Measurements from ENCODE around the gene ZNF175. TPM values are rescaled to one million over a fixed set of nuclear protein-coding genes. Genes with fewer than 3 reads are reported as not detected.

The ZNF175 gene
- total and polyA plus RNA-seq, 9 of the 15 experiments (the other 6 are each of a cell fraction or from before 2014, with no cell fraction given): 3.7 to 37.9 (median 14.0) TPM

DNA sequence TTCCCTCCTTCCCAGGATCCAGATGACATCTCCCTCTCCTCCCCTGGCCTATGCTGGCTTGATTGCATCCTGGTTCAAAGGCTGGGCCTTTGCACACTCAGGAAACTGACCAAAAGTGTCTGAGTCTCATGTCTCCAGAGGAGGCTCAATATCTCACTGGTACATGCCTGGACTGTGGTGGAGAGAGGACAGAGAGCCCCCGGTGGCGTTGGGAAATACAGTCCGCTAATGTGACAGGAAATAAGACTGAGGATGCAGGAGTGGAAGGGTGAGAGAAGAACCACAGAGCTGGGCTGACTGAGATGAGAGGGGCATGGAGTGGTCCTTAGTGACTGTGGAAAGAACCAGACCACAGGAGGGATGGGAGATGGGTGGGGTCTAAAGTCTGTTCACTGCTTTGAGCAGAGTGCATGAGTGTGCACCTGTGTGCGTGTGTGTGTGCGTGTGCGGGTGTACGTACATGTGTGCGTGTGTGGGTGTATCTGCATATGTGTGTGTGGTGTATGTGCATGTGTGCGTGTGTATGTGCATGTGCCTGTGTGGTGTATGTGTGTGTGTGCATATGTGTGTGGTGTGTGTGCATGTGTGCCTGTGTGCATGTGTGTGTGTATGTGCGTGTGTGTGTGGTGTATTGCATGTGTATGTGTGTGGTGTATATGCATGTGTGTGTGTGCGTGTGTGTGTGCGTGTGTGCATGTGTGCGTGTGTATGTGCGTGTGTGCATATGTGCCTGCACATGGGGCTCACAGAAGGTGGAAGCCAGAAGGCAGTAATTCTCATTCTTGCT, 57.3 kb downstream of the ZNF175 start:
- peaks cover 38 to 58% of the 10 kb centered on the region in 2 experiments for H3K27me3 ChIP-seq (ENCODE audit: control insufficient read depth in 2 of 2, insufficient read depth in 2 of 2, low read length in 2 of 2)
- H3K9ac ChIP-seq (ENCODE audit: insufficient read depth in 1 of 2, low read depth in 2 of 2, low read length in 2 of 2): no peak overlapping the region
- no peaks in the 10 kb centered on the region for H3K9me1 ChIP-seq (ENCODE audit: control insufficient read depth, insufficient read depth, low read length)
- no peak overlapping the region for H3K4me2 ChIP-seq (ENCODE audit: insufficient read depth, low read length)
- H4K20me1 ChIP-seq (replicated peaks; ENCODE audit: control insufficient read depth, insufficient read depth, low read length): no peaks in the 10 kb centered on the region
- H2AFZ ChIP-seq (ENCODE audit: low read depth, low read length): no peak overlapping the region
- H3K4me3 ChIP-seq: no peak overlapping the region
- ATAC-seq (peak; percentile 63), DNase-seq (ENCODE audit: extremely low read depth in 1 of 4, low spot score in 3 of 4) (peak in 1 of 4 experiments; percentile 15), FAIRE-seq (no peak)
- in situ Hi-C loops (cut with MboI) (no loop called here), intact Hi-C loops (cut with micrococcal nuclease) (no loop called here)
- no peak overlapping the region for H3K27ac ChIP-seq (ENCODE audit: extremely low read depth, low read depth, low read length)
- peaks cover 0 to 3% of the 10 kb centered on the region in 2 experiments; a peak in 1 of 5 replicates for H3K4me1 ChIP-seq (replicated peaks in 1 of 2; ENCODE audit: control insufficient read depth in 2 of 2, insufficient read depth in 2 of 2, low read length in 2 of 2)
- TF ChIP-seq ZNF644 (tag; IDR thresholded peaks at IDR 0.05; ENCODE audit: low read depth) (no peak), ASH1L (IDR thresholded peaks at IDR 0.05; ENCODE audit: borderline replicate concordance, low read depth, partially characterized antibody) (no peak), KDM1A (IDR thresholded peaks at IDR 0.05) (peak in 1 of 2 experiments; percentile 48; a peak in 1 of 4 replicates), RAD21 (CRISPR knock-in tag; conservative IDR thresholded peaks at IDR 0.05 in 1 of 2, IDR thresholded peaks at IDR 0.05 in 1 of 2) (0 out of 4 replicates have a peak, but pooled peaks of 1 of the 2 experiments have one; percentile 6), ZNF224 (CRISPR knock-in tag; IDR thresholded peaks at IDR 0.05) (no peak), HDAC3 (IDR thresholded peaks at IDR 0.05; ENCODE audit: borderline replicate concordance, partially characterized antibody) (no peak), PHF20 (IDR thresholded peaks at IDR 0.05; ENCODE audit: partially characterized antibody) (peak; percentile 25), SMAD4 (CRISPR knock-in tag; conservative IDR thresholded peaks at IDR 0.05) (no peak), HMG20B (CRISPR knock-in tag; IDR thresholded peaks at IDR 0.05) (no peak), KAT2B (IDR thresholded peaks at IDR 0.05; ENCODE audit: low read depth, low read length) (no peak), KLF13 (tag; IDR thresholded peaks at IDR 0.05; ENCODE audit: borderline replicate concordance, low read depth) (no peak), MYC (IDR thresholded peaks at IDR 0.05; ENCODE audit: low read depth, low read length) (no peak), MYC (CRISPR knock-in tag; IDR thresholded peaks at IDR 0.05; ENCODE audit: borderline replicate concordance, low read depth) (no peak)
- no TSS peak for BruUV-seq (replicated peaks)
- no peaks in the 10 kb centered on the region for H3K9me3 ChIP-seq (replicated peaks; ENCODE audit: control insufficient read depth, insufficient read depth, low read depth, low read length)
- ChIA-PET CTCF (ENCODE audit: low intra/inter-chr PET ratio) (no interaction called here), POLR2A (interaction anchor here (0.6 to 0.8 kb wide), 2 partner anchors 13 to 176 kb away, joined by 3 to 4 read pairs; no protein-coding TSS in a partner anchor)
- no peaks in the 10 kb centered on the region for H3K79me2 ChIP-seq (ENCODE audit: control insufficient read depth, insufficient read depth, low read length)
- WGBS (ENCODE audit: insufficient coverage, low coverage, missing lambda C conversion rate): 17% methylated on average over 14 of the region's 14 CpGs
- no peaks in the 10 kb centered on the region for H3K36me3 ChIP-seq (ENCODE audit: control insufficient read depth, insufficient read depth, low read length)

Data from K562 (cell line).